ENCODE data around the gene COMT.

The COMT gene

DNA sequence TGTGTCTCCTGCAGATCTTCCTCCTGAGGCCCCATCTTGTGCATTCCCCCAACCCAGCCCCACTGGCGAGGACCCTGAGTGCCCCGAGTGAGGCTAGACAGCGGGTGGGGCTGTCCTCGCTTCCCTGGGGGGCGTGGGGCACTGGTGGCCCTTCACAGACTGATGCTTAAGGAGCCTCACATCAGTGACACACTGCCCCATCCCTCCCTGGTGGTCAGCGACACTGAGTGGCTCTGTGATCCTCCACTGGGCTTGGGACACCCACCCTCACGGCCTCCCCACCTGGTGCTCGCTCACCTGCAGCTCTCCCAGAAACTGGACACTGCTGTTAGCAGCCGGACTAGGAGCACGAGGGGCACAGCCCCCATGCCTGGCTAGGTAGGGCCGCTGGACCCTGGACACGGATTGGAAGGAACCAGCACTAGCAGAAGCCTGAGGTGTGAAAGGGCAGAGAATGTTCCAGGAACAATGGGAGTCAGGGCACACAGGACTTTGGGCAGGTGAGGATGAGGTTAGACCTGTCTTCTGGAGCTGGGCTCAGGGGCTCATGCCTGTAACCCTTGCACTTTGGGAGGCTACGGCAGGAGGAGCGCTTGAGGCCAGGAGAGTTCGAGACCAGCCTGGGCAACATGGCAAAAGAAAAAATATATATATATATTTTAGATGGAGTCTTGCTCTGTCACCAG, 23.3 kb downstream of the COMT start:
- Histone ChIP-seq H3K9ac (ENCODE audit: low read depth, low read length, poor library complexity, severe bottlenecking) (no peak overlapping the region), H3K36me3 (ENCODE audit: insufficient read depth, low read length) (peaks cover 23% of the 10 kb centered on the region; the same call in 1 of the 2 replicates), H3K4me1 (ENCODE audit: insufficient read depth, low read length, poor library complexity, severe bottlenecking) (no peaks in the 10 kb centered on the region), H3K4me2 (ENCODE audit: low read depth, low read length, poor library complexity, severe bottlenecking) (no peak overlapping the region), H3K79me2 (ENCODE audit: insufficient read depth, low read length) (no peaks in the 10 kb centered on the region), H3K9me3 (ENCODE audit: insufficient read depth, low read depth, low read length) (no peaks in the 10 kb centered on the region), H3K4me3 (ENCODE audit: low read length, poor library complexity, severe bottlenecking) (no peak overlapping the region), H3K27me3 (ENCODE audit: insufficient read depth, low read length, poor library complexity, severe bottlenecking) (no peaks in the 10 kb centered on the region), H4K20me1 (ENCODE audit: insufficient read depth, low read length, poor library complexity, severe bottlenecking) (peaks cover 5% of the 10 kb centered on the region), H3F3A (ENCODE audit: low read depth) (no peaks in the 10 kb centered on the region), H2AFZ (ENCODE audit: low read length) (no peak overlapping the region), H3K9me2 (replicated peaks; ENCODE audit: low read depth, low read length) (no peaks in the 10 kb centered on the region)
- TF ChIP-seq, protein P1, sequence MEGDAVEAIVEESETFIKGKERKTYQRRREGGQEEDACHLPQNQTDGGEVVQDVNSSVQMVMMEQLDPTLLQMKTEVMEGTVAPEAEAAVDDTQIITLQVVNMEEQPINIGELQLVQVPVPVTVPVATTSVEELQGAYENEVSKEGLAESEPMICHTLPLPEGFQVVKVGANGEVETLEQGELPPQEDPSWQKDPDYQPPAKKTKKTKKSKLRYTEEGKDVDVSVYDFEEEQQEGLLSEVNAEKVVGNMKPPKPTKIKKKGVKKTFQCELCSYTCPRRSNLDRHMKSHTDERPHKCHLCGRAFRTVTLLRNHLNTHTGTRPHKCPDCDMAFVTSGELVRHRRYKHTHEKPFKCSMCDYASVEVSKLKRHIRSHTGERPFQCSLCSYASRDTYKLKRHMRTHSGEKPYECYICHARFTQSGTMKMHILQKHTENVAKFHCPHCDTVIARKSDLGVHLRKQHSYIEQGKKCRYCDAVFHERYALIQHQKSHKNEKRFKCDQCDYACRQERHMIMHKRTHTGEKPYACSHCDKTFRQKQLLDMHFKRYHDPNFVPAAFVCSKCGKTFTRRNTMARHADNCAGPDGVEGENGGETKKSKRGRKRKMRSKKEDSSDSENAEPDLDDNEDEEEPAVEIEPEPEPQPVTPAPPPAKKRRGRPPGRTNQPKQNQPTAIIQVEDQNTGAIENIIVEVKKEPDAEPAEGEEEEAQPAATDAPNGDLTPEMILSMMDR (conservative IDR thresholded peaks at IDR 0.05; ENCODE audit: low read length) = no peak
- TF ChIP-seq EZH2phosphoT487 (IDR thresholded peaks at IDR 0.05; ENCODE audit: borderline replicate concordance) = no peak

DNA sequence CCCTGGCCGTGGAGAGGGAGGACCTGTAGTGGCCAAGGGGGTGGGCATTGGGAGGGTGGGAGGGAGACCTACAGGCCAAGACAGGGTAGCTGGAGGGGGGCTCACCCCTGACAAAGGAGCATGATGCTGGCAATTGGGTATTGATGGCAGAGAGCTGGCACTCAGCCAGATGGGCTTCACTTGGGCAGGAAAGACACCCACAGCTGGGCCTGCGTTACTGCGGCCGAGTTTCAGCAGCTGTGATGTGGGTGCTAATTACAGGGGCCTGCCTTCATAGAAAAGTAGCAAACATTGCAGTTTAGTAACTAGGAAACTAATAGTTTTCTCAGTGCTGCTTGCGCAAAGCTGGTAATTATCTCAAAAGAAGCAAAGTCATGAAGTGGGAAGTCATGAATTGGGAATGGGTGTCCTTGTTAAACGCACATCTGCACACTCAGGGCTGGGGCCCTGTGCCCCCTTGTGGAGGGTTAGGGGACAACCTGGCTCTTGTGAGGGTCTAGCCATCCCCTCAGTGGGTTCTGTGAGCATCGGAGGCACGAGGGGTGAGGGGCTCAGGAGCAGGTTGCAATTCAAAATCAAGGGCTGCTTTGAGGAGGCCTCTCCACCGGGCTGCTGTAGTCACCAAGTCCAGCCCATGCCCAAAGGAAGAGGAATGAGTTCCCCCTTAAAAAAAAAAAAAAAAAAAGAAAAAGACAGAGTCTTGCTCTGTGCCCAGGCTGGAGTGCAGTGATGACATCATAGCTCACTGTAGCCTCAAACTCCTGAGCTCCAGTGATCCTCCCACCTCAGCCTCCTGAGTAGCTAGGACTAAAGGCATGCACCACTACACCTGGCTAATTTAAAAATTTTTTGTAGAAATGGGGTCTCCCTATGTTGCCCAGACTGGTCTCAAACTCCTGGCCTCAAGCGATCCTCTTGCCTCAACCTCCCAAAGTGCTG, 24.5 kb downstream of the COMT start:
- Histone ChIP-seq H3K36me3 (ENCODE audit: insufficient read depth, low read length) (peaks cover 23% of the 10 kb centered on the region; the same call in 1 of the 2 replicates), H3K4me1 (ENCODE audit: insufficient read depth, low read length, poor library complexity, severe bottlenecking) (no peaks in the 10 kb centered on the region), H2AFZ (ENCODE audit: low read length) (no peak overlapping the region), H3K9ac (ENCODE audit: low read depth, low read length, poor library complexity, severe bottlenecking) (no peak overlapping the region), H3K9me3 (ENCODE audit: insufficient read depth, low read depth, low read length) (no peaks in the 10 kb centered on the region), H3K4me3 (ENCODE audit: low read length, poor library complexity, severe bottlenecking) (no peak overlapping the region), H3K4me2 (ENCODE audit: low read depth, low read length, poor library complexity, severe bottlenecking) (no peak overlapping the region), H3K79me2 (ENCODE audit: insufficient read depth, low read length) (no peaks in the 10 kb centered on the region), H3F3A (ENCODE audit: low read depth) (no peaks in the 10 kb centered on the region), H3K27me3 (ENCODE audit: insufficient read depth, low read length, poor library complexity, severe bottlenecking) (no peaks in the 10 kb centered on the region), H3K9me2 (replicated peaks; ENCODE audit: low read depth, low read length) (no peaks in the 10 kb centered on the region), H4K20me1 (ENCODE audit: insufficient read depth, low read length, poor library complexity, severe bottlenecking) (peaks cover 10% of the 10 kb centered on the region)
- no peak for TF ChIP-seq EZH2phosphoT487 (IDR thresholded peaks at IDR 0.05; ENCODE audit: borderline replicate concordance)
- TF ChIP-seq, protein P1 (conservative IDR thresholded peaks at IDR 0.05; ENCODE audit: low read length) = peak; percentile 62

DNA sequence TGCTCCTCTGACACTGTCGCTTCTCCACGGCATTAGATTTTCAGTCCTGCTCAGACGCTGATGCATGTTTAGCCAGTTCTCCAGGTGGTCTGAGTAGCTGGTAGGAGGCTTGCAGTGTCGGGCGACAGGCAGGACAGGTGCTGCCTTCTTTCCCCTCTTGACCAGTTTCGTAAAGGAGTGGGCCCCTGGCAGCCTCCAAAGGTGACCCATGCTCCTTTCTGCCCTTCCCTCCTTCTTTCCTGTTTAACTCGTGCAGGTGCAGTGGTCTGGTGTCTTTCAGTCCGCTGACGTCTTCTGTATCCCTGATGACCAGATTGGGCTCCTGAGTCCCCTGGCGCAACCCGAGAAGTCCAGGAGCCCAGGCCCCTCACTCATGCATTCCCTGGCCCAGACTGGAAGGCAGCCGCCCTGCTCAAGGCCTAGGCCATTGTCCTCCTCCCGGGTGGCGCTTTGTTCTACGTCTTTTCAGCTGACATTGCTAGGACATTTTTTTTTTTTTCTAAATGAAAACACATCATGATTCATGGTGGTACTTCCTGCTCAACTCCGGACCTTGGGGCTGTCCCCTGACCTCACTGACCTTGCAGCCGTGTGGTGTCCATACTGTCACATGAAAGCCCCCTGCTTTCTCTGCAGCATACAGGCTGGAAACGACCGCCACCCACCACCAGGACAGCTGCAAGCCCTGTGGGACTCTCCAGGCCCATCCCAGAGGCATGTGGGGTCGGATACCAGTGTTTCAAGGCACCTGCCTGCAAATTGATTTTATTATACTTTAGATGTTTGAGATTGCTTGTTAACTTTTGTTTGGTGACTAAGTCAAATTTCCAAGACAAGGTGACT, 25.6 kb downstream of the COMT start:
- Histone ChIP-seq H3F3A (ENCODE audit: low read depth) (no peaks in the 10 kb centered on the region), H3K9ac (ENCODE audit: low read depth, low read length, poor library complexity, severe bottlenecking) (no peak overlapping the region), H3K4me3 (ENCODE audit: low read length, poor library complexity, severe bottlenecking) (no peak overlapping the region), H3K4me2 (ENCODE audit: low read depth, low read length, poor library complexity, severe bottlenecking) (no peak overlapping the region), H3K9me2 (replicated peaks; ENCODE audit: low read depth, low read length) (no peaks in the 10 kb centered on the region), H3K4me1 (ENCODE audit: insufficient read depth, low read length, poor library complexity, severe bottlenecking) (no peaks in the 10 kb centered on the region), H4K20me1 (ENCODE audit: insufficient read depth, low read length, poor library complexity, severe bottlenecking) (peaks cover 6% of the 10 kb centered on the region), H3K79me2 (ENCODE audit: insufficient read depth, low read length) (no peaks in the 10 kb centered on the region), H3K36me3 (ENCODE audit: insufficient read depth, low read length) (peaks cover 23% of the 10 kb centered on the region; the same call in 1 of the 2 replicates), H2AFZ (ENCODE audit: low read length) (no peak overlapping the region), H3K9me3 (ENCODE audit: insufficient read depth, low read depth, low read length) (no peaks in the 10 kb centered on the region), H3K27me3 (ENCODE audit: insufficient read depth, low read length, poor library complexity, severe bottlenecking) (no peaks in the 10 kb centered on the region)
- no peak for TF ChIP-seq EZH2phosphoT487 (IDR thresholded peaks at IDR 0.05; ENCODE audit: borderline replicate concordance)
- TF ChIP-seq, protein P1 (conservative IDR thresholded peaks at IDR 0.05; ENCODE audit: low read length) = no peak

Measured in Loucy (cell line).